PC-3 (cell line): ENCODE measurements around the gene ATF1. TPM values are rescaled to one million over a fixed set of nuclear protein-coding genes. Genes with fewer than 3 reads are reported as not detected.

ENCODE experiments used
- ATAC-seq: fragments of 200-7000 bp; cut with Tn5 transposase; 2 replicates; pipeline ENCODE4 v1.9.1; 2020; ENCODE audit warnings: mild to moderate bottlenecking, moderate library complexity
- BruUV-seq: library from RNA; stranded (reverse); fragments of 400-500 nt; replicated peaks from 2 replicates; lab custom pipeline; 2021; lab: Mats Ljungman, UMichigan
- CTCF ChIA-PET: fragments of 300-600 bp; sonication (Branson Sonifier 250); formaldehyde crosslinking; loops from one replicate; lab custom pipeline; 2022; ENCODE audit warnings: antibody characterized with exemption; lab: Charles Lee
- POLR2A ChIA-PET: fragments of 300-600 bp; sonication (Branson Sonifier 250); formaldehyde crosslinking; loops from one replicate; lab custom pipeline; 2022; ENCODE audit warnings: antibody characterized with exemption; ENCODE audit not compliant: unreplicated experiment; lab: Charles Lee
- DNase-seq: peaks from one replicate; pipeline ENCODE4 v3.0.0-alpha.2; 2015
- H2AFZ ChIP-seq: fragments of 300-600 bp; sonication (generic); 2 replicates; pipeline ENCODE4 v1.6.0; 2016; ENCODE audit warnings: antibody characterized with exemption, low read length
- H3F3A ChIP-seq: fragments of 300-600 bp; sonication (generic); one replicate; pipeline ENCODE4 v1.6.0; 2017; ENCODE audit warnings: antibody characterized with exemption, low read length, control low read depth, mild to moderate bottlenecking; ENCODE audit not compliant: unreplicated experiment
- H3K27ac ChIP-seq: fragments of 300-600 bp; sonication (generic); 2 replicates; pipeline ENCODE4 v1.5.1; 2016; ENCODE audit warnings: mild to moderate bottlenecking, low read length
- H3K27me3 ChIP-seq: fragments of 300-600 bp; sonication (generic); 2 replicates; pipeline ENCODE4 v1.6.1; 2016; ENCODE audit warnings: low read length, mixed read lengths
- H3K36me3 ChIP-seq: fragments of 300-600 bp; sonication (generic); 2 replicates; pipeline ENCODE4 v1.6.1; 2016; ENCODE audit warnings: low read depth, mixed run types, low read length, mixed read lengths
- H3K4me1 ChIP-seq: fragments of 300-600 bp; sonication (generic); 2 replicates; pipeline ENCODE4 v1.5.1; 2016; ENCODE audit warnings: low read length; ENCODE audit not compliant: insufficient read depth
- H3K4me2 ChIP-seq: fragments of 300-600 bp; sonication (generic); 2 replicates; pipeline ENCODE4 v1.6.0; 2016; ENCODE audit warnings: low read length
- H3K4me3 ChIP-seq: fragments of 300-600 bp; sonication (generic); 2 replicates; pipeline ENCODE4 v1.5.1; 2016; ENCODE audit warnings: mild to moderate bottlenecking, low read length, mixed read lengths
- H3K79me2 ChIP-seq: fragments of 300-600 bp; sonication (generic); 2 replicates; pipeline ENCODE4 v1.6.1; 2017; ENCODE audit warnings: low read length, mixed read lengths
- H3K9ac ChIP-seq: fragments of 300-600 bp; sonication (generic); 2 replicates; pipeline ENCODE4 v1.6.0; 2016; ENCODE audit warnings: mild to moderate bottlenecking, low read length
- H3K9me2 ChIP-seq: fragments of 300-600 bp; sonication (generic); replicated peaks from 2 replicates; pipeline ENCODE4 v1.6.1; 2016; ENCODE audit warnings: mixed run types, low read length, mixed read lengths
- H3K9me3 ChIP-seq: fragments of 300-600 bp; sonication (generic); 2 replicates; pipeline ENCODE4 v1.6.1; 2016; ENCODE audit warnings: low read length, mixed read lengths
- H4K20me1 ChIP-seq: fragments of 300-600 bp; sonication (generic); 2 replicates; pipeline ENCODE4 v1.6.1; 2016; ENCODE audit warnings: low read length, mixed read lengths
- EZH2 ChIP-seq: fragments of 300-600 bp; sonication (generic); IDR thresholded peaks from one replicate; pipeline ENCODE4 v1.6.1; 2017; ENCODE audit warnings: antibody characterized with exemption, mild to moderate bottlenecking, low read length; ENCODE audit not compliant: unreplicated experiment
- EZH2phosphoT487 ChIP-seq: fragments of 300-600 bp; sonication (generic); IDR thresholded peaks from 2 replicates; pipeline ENCODE4 v1.6.1; 2018; ENCODE audit warnings: mild to moderate bottlenecking, antibody characterized with exemption, low read length, borderline replicate concordance
- intact Hi-C: fragments of 100-400 bp; cut with micrococcal nuclease; formaldehyde crosslinking; loops from 2 replicates; pipeline ENCODE4 v1.9.0; 2023
- total RNA-seq: library from RNA; depleted of rRNA; stranded (reverse); fragments of >200 nt; gene quantifications from 2 replicates; pipeline ENCODE4 v1.2.3, GENCODE V29; 2014
- TF ChIP-seq, protein P1 (sequence below): fragments of 300-600 bp; sonication (generic); conservative IDR thresholded peaks from 2 replicates; pipeline ENCODE4 v1.5.1; 2017; ENCODE audit warnings: antibody characterized with exemption, low read depth, mild to moderate bottlenecking, low read length

ATF1 gene
- total RNA-seq, 1 experiment from 2014 or later = 67.2 TPM

DNA sequence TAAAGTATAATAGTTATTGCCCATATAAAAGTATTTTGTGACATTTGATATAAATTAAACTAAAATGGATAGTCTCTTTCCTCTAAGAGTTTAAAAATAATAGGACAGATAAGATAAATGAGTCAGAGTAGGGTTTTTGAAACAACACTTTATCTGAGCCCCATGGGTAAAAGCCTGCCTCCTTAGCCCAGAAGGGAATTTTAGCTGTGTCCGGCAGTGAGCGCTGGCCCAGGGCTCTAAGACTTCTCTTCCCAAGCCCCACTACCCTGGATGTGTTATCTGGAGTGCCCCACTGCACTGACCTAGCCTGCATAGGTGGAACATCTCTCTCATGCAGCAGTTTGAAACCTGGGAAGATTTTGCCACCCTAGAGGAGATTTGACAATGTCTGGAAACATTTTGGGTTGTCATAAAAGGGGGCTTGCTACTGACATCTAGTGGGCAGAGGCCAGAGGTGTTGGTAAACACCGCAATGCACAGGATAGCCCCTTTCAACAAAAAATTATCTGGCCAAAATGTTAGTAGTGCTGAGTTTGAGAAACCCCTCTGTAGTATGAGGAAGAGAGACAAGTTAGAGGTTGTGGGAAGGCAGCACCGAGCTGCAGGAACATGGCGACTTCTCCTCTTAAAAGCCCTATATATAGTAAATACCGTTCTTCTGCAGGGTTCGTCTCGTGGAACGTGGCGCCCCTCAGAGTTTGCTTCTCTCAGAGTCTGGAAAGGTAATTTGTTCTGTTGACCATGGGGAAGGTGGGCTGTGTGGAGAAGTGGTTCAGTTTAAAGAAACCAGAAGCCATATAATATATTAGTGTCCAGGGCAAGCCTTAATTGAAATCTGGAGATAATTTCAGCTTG is 29.3 kb upstream of the ATF1 start:
- Histone ChIP-seq H3F3A (no peaks in the 10 kb centered on the region), H3K9me3 (no peaks in the 10 kb centered on the region), H3K27me3 (no peaks in the 10 kb centered on the region), H3K9me2 (no peaks in the 10 kb centered on the region), H3K9ac (no peak overlapping the region), H2AFZ (no peak overlapping the region), H3K36me3 (peaks cover 54% of the 10 kb centered on the region), H3K4me3 (no peak overlapping the region), H3K27ac (no peak overlapping the region), H4K20me1 (no peaks in the 10 kb centered on the region), H3K4me1 (peaks cover 17% of the 10 kb centered on the region), H3K79me2 (no peaks in the 10 kb centered on the region), H3K4me2 (no peak overlapping the region)
- TF ChIP-seq, protein P1, sequence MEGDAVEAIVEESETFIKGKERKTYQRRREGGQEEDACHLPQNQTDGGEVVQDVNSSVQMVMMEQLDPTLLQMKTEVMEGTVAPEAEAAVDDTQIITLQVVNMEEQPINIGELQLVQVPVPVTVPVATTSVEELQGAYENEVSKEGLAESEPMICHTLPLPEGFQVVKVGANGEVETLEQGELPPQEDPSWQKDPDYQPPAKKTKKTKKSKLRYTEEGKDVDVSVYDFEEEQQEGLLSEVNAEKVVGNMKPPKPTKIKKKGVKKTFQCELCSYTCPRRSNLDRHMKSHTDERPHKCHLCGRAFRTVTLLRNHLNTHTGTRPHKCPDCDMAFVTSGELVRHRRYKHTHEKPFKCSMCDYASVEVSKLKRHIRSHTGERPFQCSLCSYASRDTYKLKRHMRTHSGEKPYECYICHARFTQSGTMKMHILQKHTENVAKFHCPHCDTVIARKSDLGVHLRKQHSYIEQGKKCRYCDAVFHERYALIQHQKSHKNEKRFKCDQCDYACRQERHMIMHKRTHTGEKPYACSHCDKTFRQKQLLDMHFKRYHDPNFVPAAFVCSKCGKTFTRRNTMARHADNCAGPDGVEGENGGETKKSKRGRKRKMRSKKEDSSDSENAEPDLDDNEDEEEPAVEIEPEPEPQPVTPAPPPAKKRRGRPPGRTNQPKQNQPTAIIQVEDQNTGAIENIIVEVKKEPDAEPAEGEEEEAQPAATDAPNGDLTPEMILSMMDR = peak; percentile 81
- TF ChIP-seq EZH2phosphoT487 = no peak
- ChIA-PET POLR2A (no interaction called here), CTCF (interaction anchor here (0.5 to 0.6 kb wide), 2 partner anchors 34 to 267 kb away, joined by 5 to 10 read pairs; no protein-coding TSS in a partner anchor)
- BruUV-seq = no TSS peak
- intact Hi-C loops = loop anchor here (10.0 kb wide), 1 partner anchor 230 kb away; the partner anchor contains the start of gene DIP2B
- peak; percentile 12; the same call in 1 of the 2 replicates for ATAC-seq
- DNase-seq = peak; percentile 63

DNA sequence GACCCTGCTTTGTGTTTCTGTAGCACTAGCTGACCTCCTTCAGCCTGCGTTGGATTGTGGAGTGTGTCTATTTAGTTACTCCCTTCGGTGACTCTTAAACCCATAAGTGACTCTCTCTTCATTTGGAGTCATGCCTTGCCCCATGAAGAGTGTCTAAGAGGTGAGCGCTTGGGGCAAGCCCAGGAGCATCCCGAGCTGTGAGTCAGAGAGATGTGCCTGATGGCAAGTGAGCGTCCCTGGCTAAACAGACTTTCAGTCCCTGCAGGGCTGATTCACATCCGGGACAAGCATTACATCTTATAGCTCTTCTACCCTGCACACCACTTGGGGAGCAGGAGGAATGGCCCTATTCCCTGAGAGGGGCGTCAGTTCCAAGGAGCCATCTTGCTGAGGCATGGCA is 24.3 kb upstream of the ATF1 start:
- H3K9me2 ChIP-seq = no peaks in the 10 kb centered on the region
- H2AFZ ChIP-seq = no peak overlapping the region
- no peaks in the 10 kb centered on the region for H3K79me2 ChIP-seq
- CTCF ChIA-PET = no interaction called here
- H3K4me1 ChIP-seq = no peaks in the 10 kb centered on the region
- TF ChIP-seq EZH2phosphoT487 = no peak
- TF ChIP-seq, protein P1 = no peak
- TF ChIP-seq EZH2 = no peak
- H3K9me3 ChIP-seq = no peaks in the 10 kb centered on the region
- BruUV-seq = no TSS peak
- intact Hi-C loops = loop anchor here (10.0 kb wide), 1 partner anchor 235 kb away; the partner anchor contains the start of gene DIP2B
- H4K20me1 ChIP-seq = no peaks in the 10 kb centered on the region
- POLR2A ChIA-PET = no interaction called here
- no peak overlapping the region for H3K4me3 ChIP-seq
- no peak overlapping the region for H3K27ac ChIP-seq
- H3F3A ChIP-seq = no peaks in the 10 kb centered on the region
- ATAC-seq (peak; percentile 76), DNase-seq (peak; percentile 48)
- H3K36me3 ChIP-seq = peaks cover 63% of the 10 kb centered on the region
- H3K4me2 ChIP-seq = no peak overlapping the region
- no peak overlapping the region for H3K9ac ChIP-seq
- no peaks in the 10 kb centered on the region for H3K27me3 ChIP-seq

GRCh38 chr12:50740307-50740706 is 23.6 kb upstream of the ATF1 start:
- Histone ChIP-seq H3K9me2 (no peaks in the 10 kb centered on the region), H4K20me1 (no peaks in the 10 kb centered on the region), H3K36me3 (peaks cover 63% of the 10 kb centered on the region), H3K79me2 (no peaks in the 10 kb centered on the region), H3K4me3 (no peak overlapping the region), H3K27ac (no peak overlapping the region), H3F3A (no peaks in the 10 kb centered on the region), H3K4me1 (no peaks in the 10 kb centered on the region), H3K4me2 (no peak overlapping the region), H3K27me3 (no peaks in the 10 kb centered on the region), H2AFZ (no peak overlapping the region), H3K9me3 (no peaks in the 10 kb centered on the region), H3K9ac (no peak overlapping the region)
- DNase-seq (no peak), ATAC-seq (no peak)
- intact Hi-C loops = no loop called here
- no TSS peak for BruUV-seq
- CTCF ChIA-PET = no interaction called here
- POLR2A ChIA-PET = no interaction called here
- TF ChIP-seq, protein P1 = no peak
- TF ChIP-seq EZH2 = no peak
- TF ChIP-seq EZH2phosphoT487 = no peak
